HEK293 (cell line): ENCODE measurements around the gene IGF2BP2.

ENCODE experiments used
- CTCF ChIP-seq: fragments of 450-650 bp; formaldehyde crosslinking; IDR thresholded peaks from 2 replicates; pipeline ENCODE4 v1.5.1; 2016; ENCODE audit warnings: missing biosample characterization, missing genetic modification characterization
- REST ChIP-seq: fragments of 450-650 bp; formaldehyde crosslinking; IDR thresholded peaks from 2 replicates; pipeline ENCODE4 v1.5.1; 2016; ENCODE audit warnings: missing biosample characterization, missing genetic modification characterization
- YY1 ChIP-seq: fragments of 450-650 bp; formaldehyde crosslinking; IDR thresholded peaks from 2 replicates; pipeline ENCODE4 v1.5.1; 2018; ENCODE audit warnings: missing biosample characterization, missing genetic modification characterization
- ZNF623 ChIP-seq: fragments of 450-650 bp; formaldehyde crosslinking; IDR thresholded peaks from 2 replicates; pipeline ENCODE4 v1.5.1; 2016; ENCODE audit warnings: missing biosample characterization, missing genetic modification characterization
- ZNF777 ChIP-seq: fragments of 450-650 bp; formaldehyde crosslinking; IDR thresholded peaks from 2 replicates; pipeline ENCODE4 v1.5.1; 2017; ENCODE audit warnings: missing biosample characterization, missing genetic modification characterization, borderline replicate concordance

GRCh38 chr3:185685231-185686035 lies 139.4 kb downstream of the IGF2BP2 start:
- TF ChIP-seq CTCF (tag by site-specific recombination) (no peak), REST (tag by site-specific recombination) (no peak), YY1 (tag by site-specific recombination) (no peak), ZNF777 (tag by site-specific recombination) (no peak), ZNF623 (tag by site-specific recombination) (no peak)
